ENCODE measurements around the gene NPIPA1. TPM values are rescaled to one million over a fixed set of nuclear protein-coding genes. Genes with fewer than 3 reads are reported as not detected.
"Not testable (repeated sequence)": the region's sequence is repeated elsewhere in the genome, so short reads cannot be mapped to it uniquely, and the experiment has no call there.

NPIPA1 gene
- total and polyA plus RNA-seq, 2 donors (not counting 1 experiment from before 2014, with no cell fraction given), result 53.9 to 140 TPM

GRCh38 chr16:14942686-14943085, 5.4 kb downstream of the NPIPA1 start:
- H3K27me3 ChIP-seq (ENCODE audit: control insufficient read depth, insufficient read depth, low read length); H2AFZ ChIP-seq (ENCODE audit: low read length); H3K4me3 ChIP-seq (replicated peaks in 1 of 4; ENCODE audit: control extremely low read depth in 1 of 4, insufficient read depth in 1 of 4, low read depth in 3 of 4, low read length in 4 of 4); H3K9me3 ChIP-seq (ENCODE audit: control insufficient read depth, insufficient read depth, low read depth, low read length); H3K79me2 ChIP-seq (ENCODE audit: control insufficient read depth, insufficient read depth, low read length); DNase-seq (ENCODE audit: low read depth in 2 of 2); H3K4me1 ChIP-seq (ENCODE audit: control insufficient read depth, extremely low read depth, insufficient read depth, low read length); H3K4me2 ChIP-seq (ENCODE audit: extremely low read depth, insufficient read depth, low read length); H3K9ac ChIP-seq (ENCODE audit: insufficient read depth, low read length); H3K36me3 ChIP-seq (ENCODE audit: control insufficient read depth, insufficient read depth, low read length); H3K27ac ChIP-seq (ENCODE audit: insufficient read depth, low read length); H4K20me1 ChIP-seq (ENCODE audit: control insufficient read depth, extremely low read depth, insufficient read depth, low read length): not testable (repeated sequence)

GRCh38 chr16:14955546-14956231, 18.4 kb downstream of the NPIPA1 start:
- H3K27me3 ChIP-seq (ENCODE audit: control insufficient read depth, insufficient read depth, low read length), result peaks cover 4% of the 10 kb centered on the region
- DNase-seq (ENCODE audit: low read depth in 2 of 2), result no peak
- H4K20me1 ChIP-seq (ENCODE audit: control insufficient read depth, extremely low read depth, insufficient read depth, low read length), result no peaks in the 10 kb centered on the region
- H3K9me3 ChIP-seq (ENCODE audit: control insufficient read depth, insufficient read depth, low read depth, low read length), result no peaks in the 10 kb centered on the region
- no peaks in the 10 kb centered on the region for H3K4me1 ChIP-seq (ENCODE audit: control insufficient read depth, extremely low read depth, insufficient read depth, low read length)
- no peak overlapping the region for H3K4me2 ChIP-seq (ENCODE audit: extremely low read depth, insufficient read depth, low read length)
- no peaks in the 10 kb centered on the region for H3K36me3 ChIP-seq (ENCODE audit: control insufficient read depth, insufficient read depth, low read length)
- H3K9ac ChIP-seq (ENCODE audit: insufficient read depth, low read length), result no peak overlapping the region
- H3K79me2 ChIP-seq (ENCODE audit: control insufficient read depth, insufficient read depth, low read length), result no peaks in the 10 kb centered on the region
- no peak for TF ChIP-seq EZH2 (IDR thresholded peaks at IDR 0.05; ENCODE audit: low read length, missing control alignments)
- TF ChIP-seq CTCF (conservative IDR thresholded peaks at IDR 0.05 in 1 of 2, IDR thresholded peaks at IDR 0.05 in 1 of 2; ENCODE audit: low read depth in 1 of 2, low read length in 2 of 2), result no peak
- no peak overlapping the region for H2AFZ ChIP-seq (ENCODE audit: low read length)
- H3K4me3 ChIP-seq (replicated peaks in 1 of 4; ENCODE audit: control extremely low read depth in 1 of 4, insufficient read depth in 1 of 4, low read depth in 3 of 4, low read length in 4 of 4), result no peak overlapping the region
- H3K27ac ChIP-seq (ENCODE audit: insufficient read depth, low read length), result no peak overlapping the region

DNA sequence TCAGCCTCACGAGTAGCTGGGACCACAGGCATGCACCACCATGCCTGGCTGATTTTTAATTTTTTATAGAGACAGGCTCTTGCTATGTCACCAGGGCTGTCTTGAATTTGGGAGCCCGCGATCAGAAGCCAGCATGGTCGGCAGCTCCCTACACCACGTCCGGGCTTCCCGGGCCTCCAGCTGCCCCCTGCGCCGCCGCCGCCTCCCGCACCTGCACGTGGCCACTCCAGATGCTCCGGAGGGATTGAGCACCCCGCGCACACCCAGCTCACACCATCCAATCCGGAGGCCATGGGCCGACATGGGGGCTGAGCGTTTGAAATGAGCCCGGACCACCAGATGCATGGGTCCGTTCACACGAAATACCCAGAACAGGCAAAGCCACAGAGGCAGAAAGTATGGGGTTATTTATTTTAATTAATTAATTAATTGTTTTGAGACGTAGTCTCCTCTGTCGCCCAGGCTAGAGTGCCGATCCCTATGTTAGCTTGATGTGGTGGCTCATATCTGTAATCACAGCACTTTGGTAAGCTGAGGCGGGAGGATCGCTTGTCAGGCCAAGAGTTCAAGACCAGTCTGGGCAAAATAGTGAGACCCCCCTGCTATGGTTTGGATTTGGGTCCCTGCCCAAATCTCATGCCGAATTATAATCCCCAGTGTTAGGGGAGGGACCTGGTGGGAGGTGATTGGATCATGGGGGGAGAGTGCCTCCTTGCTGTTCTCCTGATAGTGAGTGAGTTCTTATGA, 20.5 kb downstream of the NPIPA1 start:
- no peak for DNase-seq (ENCODE audit: low read depth in 2 of 2)

More for the DNA sequence above, 20.5 kb downstream of the NPIPA1 start:
- Histone ChIP-seq H3K4me1 (ENCODE audit: control insufficient read depth, extremely low read depth, insufficient read depth, low read length) (no peaks in the 10 kb centered on the region), H3K27ac (ENCODE audit: insufficient read depth, low read length) (no peak overlapping the region), H3K4me3 (replicated peaks in 1 of 4; ENCODE audit: control extremely low read depth in 1 of 4, insufficient read depth in 1 of 4, low read depth in 3 of 4, low read length in 4 of 4) (no peak overlapping the region), H3K4me2 (ENCODE audit: extremely low read depth, insufficient read depth, low read length) (no peak overlapping the region), H3K9ac (ENCODE audit: insufficient read depth, low read length) (no peak overlapping the region), H3K79me2 (ENCODE audit: control insufficient read depth, insufficient read depth, low read length) (no peaks in the 10 kb centered on the region), H2AFZ (ENCODE audit: low read length) (no peak overlapping the region), H3K9me3 (ENCODE audit: control insufficient read depth, insufficient read depth, low read depth, low read length) (no peaks in the 10 kb centered on the region), H3K27me3 (ENCODE audit: control insufficient read depth, insufficient read depth, low read length) (peaks cover 6% of the 10 kb centered on the region), H3K36me3 (ENCODE audit: control insufficient read depth, insufficient read depth, low read length) (no peaks in the 10 kb centered on the region), H4K20me1 (ENCODE audit: control insufficient read depth, extremely low read depth, insufficient read depth, low read length) (no peaks in the 10 kb centered on the region)
- TF ChIP-seq EZH2 (IDR thresholded peaks at IDR 0.05; ENCODE audit: low read length, missing control alignments) (no peak), CTCF (conservative IDR thresholded peaks at IDR 0.05 in 1 of 2, IDR thresholded peaks at IDR 0.05 in 1 of 2; ENCODE audit: low read depth in 1 of 2, low read length in 2 of 2) (no peak)
